ENCODE data around the gene FOXP2. TPM values are rescaled to one million over a fixed set of nuclear protein-coding genes. Genes with fewer than 3 reads are reported as not detected.

FOXP2 gene
- total RNA-seq, 1 donor, result 5.8 TPM

- no peak for DNase-seq (ENCODE audit: insufficient read length, low spot score, missing footprints)
- Histone ChIP-seq H3K27ac (ENCODE audit: low read depth, low read length) (no peak overlapping the region), H4K20me1 (ENCODE audit: insufficient read depth, low read length) (no peaks in the 10 kb centered on the region), H3K9me3 (ENCODE audit: low read depth, low read length) (no peaks in the 10 kb centered on the region), H3K27me3 (ENCODE audit: insufficient read depth, low read length) (no peaks in the 10 kb centered on the region), H2AFZ (ENCODE audit: low read length) (no peak overlapping the region), H3K79me2 (ENCODE audit: insufficient read depth, low read length) (no peaks in the 10 kb centered on the region), H3K36me3 (ENCODE audit: insufficient read depth, low read length) (no peaks in the 10 kb centered on the region), H3K4me2 (ENCODE audit: insufficient read depth, low read length) (peak overlapping the region; percentile 9), H3K4me3 (ENCODE audit: insufficient read depth, low read length) (no peak overlapping the region), H3K4me1 (ENCODE audit: insufficient read depth, low read length) (peaks cover 5% of the 10 kb centered on the region)
- no peak for TF ChIP-seq CTCF (IDR thresholded peaks at IDR 0.05; ENCODE audit: extremely low read depth, low read depth, low read length)
Measured at GRCh38 chr7:114416129-114416990, 1.7 kb downstream of the FOXP2 start.

GRCh38 chr7:114417290-114417689 lies 2.7 kb downstream of the FOXP2 start:
- H3K27ac ChIP-seq (ENCODE audit: low read depth, low read length), result no peak overlapping the region
- no peak overlapping the region for H3K4me2 ChIP-seq (ENCODE audit: insufficient read depth, low read length)
- H3K79me2 ChIP-seq (ENCODE audit: insufficient read depth, low read length), result no peaks in the 10 kb centered on the region
- no peak for TF ChIP-seq CTCF (IDR thresholded peaks at IDR 0.05; ENCODE audit: extremely low read depth, low read depth, low read length)
- H3K36me3 ChIP-seq (ENCODE audit: insufficient read depth, low read length), result no peaks in the 10 kb centered on the region
- no peaks in the 10 kb centered on the region for H4K20me1 ChIP-seq (ENCODE audit: insufficient read depth, low read length)
- no peak overlapping the region for H2AFZ ChIP-seq (ENCODE audit: low read length)
- H3K9me3 ChIP-seq (ENCODE audit: low read depth, low read length), result no peaks in the 10 kb centered on the region
- DNase-seq (ENCODE audit: insufficient read length, low spot score, missing footprints), result no peak
- H3K4me3 ChIP-seq (ENCODE audit: insufficient read depth, low read length), result no peak overlapping the region
- H3K4me1 ChIP-seq (ENCODE audit: insufficient read depth, low read length), result peaks cover 5% of the 10 kb centered on the region
- H3K27me3 ChIP-seq (ENCODE audit: insufficient read depth, low read length), result no peaks in the 10 kb centered on the region

GRCh38 chr7:114418117-114418516 lies 3.5 kb downstream of the FOXP2 start:
- H3K27me3 ChIP-seq (ENCODE audit: insufficient read depth, low read length), result no peaks in the 10 kb centered on the region
- peaks cover 5% of the 10 kb centered on the region for H3K4me1 ChIP-seq (ENCODE audit: insufficient read depth, low read length)
- no peak overlapping the region for H3K27ac ChIP-seq (ENCODE audit: low read depth, low read length)
- no peaks in the 10 kb centered on the region for H3K79me2 ChIP-seq (ENCODE audit: insufficient read depth, low read length)
- no peak for DNase-seq (ENCODE audit: insufficient read length, low spot score, missing footprints)
- H3K9me3 ChIP-seq (ENCODE audit: low read depth, low read length), result no peaks in the 10 kb centered on the region
- no peak for TF ChIP-seq CTCF (IDR thresholded peaks at IDR 0.05; ENCODE audit: extremely low read depth, low read depth, low read length)
- H2AFZ ChIP-seq (ENCODE audit: low read length), result no peak overlapping the region
- H3K36me3 ChIP-seq (ENCODE audit: insufficient read depth, low read length), result no peaks in the 10 kb centered on the region
- no peak overlapping the region for H3K4me2 ChIP-seq (ENCODE audit: insufficient read depth, low read length)
- no peak overlapping the region for H3K4me3 ChIP-seq (ENCODE audit: insufficient read depth, low read length)
- H4K20me1 ChIP-seq (ENCODE audit: insufficient read depth, low read length), result no peaks in the 10 kb centered on the region

- no peak for DNase-seq (ENCODE audit: insufficient read length, low spot score, missing footprints)
- Histone ChIP-seq H3K4me2 (ENCODE audit: insufficient read depth, low read length) (no peak overlapping the region), H3K79me2 (ENCODE audit: insufficient read depth, low read length) (no peaks in the 10 kb centered on the region), H3K27me3 (ENCODE audit: insufficient read depth, low read length) (no peaks in the 10 kb centered on the region), H3K27ac (ENCODE audit: low read depth, low read length) (no peak overlapping the region), H3K36me3 (ENCODE audit: insufficient read depth, low read length) (no peaks in the 10 kb centered on the region), H3K9me3 (ENCODE audit: low read depth, low read length) (no peaks in the 10 kb centered on the region), H3K4me3 (ENCODE audit: insufficient read depth, low read length) (no peak overlapping the region), H4K20me1 (ENCODE audit: insufficient read depth, low read length) (no peaks in the 10 kb centered on the region), H2AFZ (ENCODE audit: low read length) (no peak overlapping the region), H3K4me1 (ENCODE audit: insufficient read depth, low read length) (peaks cover 5% of the 10 kb centered on the region)
- TF ChIP-seq CTCF (IDR thresholded peaks at IDR 0.05; ENCODE audit: extremely low read depth, low read depth, low read length), result no peak
Measured at GRCh38 chr7:114419441-114420272, 5.0 kb downstream of the FOXP2 start.
